Thoracic aorta (tissue), 2 donors: Measurements from ENCODE around the gene APH1A. TPM values are rescaled to one million over a fixed set of nuclear protein-coding genes. Genes with fewer than 3 reads are reported as not detected.

Experiments
- ATAC-seq: fragments of 150-250 bp; one replicate; pipeline ENCODE4 v1.8.0; 2017; ENCODE audit warnings: low read depth; ENCODE audit not compliant: insufficient number of reproducible peaks, low FRiP score
- DNase-seq: peaks from one replicate; pipeline ENCODE4 v3.0.0-alpha.2; 2020; ENCODE audit warnings: low spot score
- H3K27ac ChIP-seq, 2 donors: fragments of 200-600 bp; sonication (generic); 1 replicate in 1 of 2; 2 replicates in 1 of 2; pipeline ENCODE4 v1.5.1; 2016; ENCODE audit warnings: mild to moderate bottlenecking in 2 of 2, moderate library complexity in 2 of 2
- H3K27me3 ChIP-seq: fragments of 200-600 bp; sonication (generic); replicated peaks from 2 replicates; pipeline ENCODE4 v1.6.0; 2016; ENCODE audit warnings: mild to moderate bottlenecking; ENCODE audit not compliant: insufficient read depth
- H3K36me3 ChIP-seq: fragments of 200-600 bp; sonication (generic); one replicate; pipeline ENCODE4 v1.5.1; 2016
- H3K4me1 ChIP-seq, 2 donors: fragments of 200-600 bp; sonication (generic); 1 replicate in 1 of 2; 2 replicates in 1 of 2; pipeline versions ENCODE4 v1.5.1 to v1.6.0; 2016; ENCODE audit warnings: low read depth in 2 of 2, mild to moderate bottlenecking in 1 of 2; ENCODE audit not compliant: control insufficient read depth in 1 of 2
- H3K4me3 ChIP-seq: fragments of 200-600 bp; sonication (generic); 2 replicates; pipeline ENCODE4 v1.5.1; 2016; ENCODE audit warnings: mild to moderate bottlenecking
- H3K9me3 ChIP-seq: fragments of 200-600 bp; sonication (generic); 2 replicates; pipeline ENCODE4 v1.5.1; 2016
- CTCF ChIP-seq: fragments of 200-600 bp; sonication (generic); IDR thresholded peaks from one replicate; pipeline ENCODE4 v1.5.1; 2019; ENCODE audit warnings: antibody characterized with exemption
- total RNA-seq, 2 donors: library from RNA; depleted of rRNA; stranded (reverse); fragments of >200 nt; gene quantifications; one replicate each; pipeline versions ENCODE4 v1.1.0 to v1.2.3, GENCODE V29; 2016

Gene APH1A
- total RNA-seq, 2 donors from 2014 or later = 77.5 to 84.5 TPM

GRCh38 chr1:150280138-150280707 is 11.4 kb upstream of the APH1A start:
- H3K27me3 ChIP-seq = no peaks in the 10 kb centered on the region
- TF ChIP-seq CTCF = no peak
- DNase-seq (no peak), ATAC-seq (no peak)
- H3K9me3 ChIP-seq = no peaks in the 10 kb centered on the region
- H3K36me3 ChIP-seq = no peaks in the 10 kb centered on the region
- H3K4me3 ChIP-seq = no peak overlapping the region
- peak overlapping the region; percentile 96 to 97 for H3K27ac ChIP-seq
- peaks cover 10 to 22% of the 10 kb centered on the region in 2 donors for H3K4me1 ChIP-seq

- DNase-seq (no peak), ATAC-seq (peak; percentile 31)
- H3K27me3 ChIP-seq = no peaks in the 10 kb centered on the region
- TF ChIP-seq CTCF = no peak
- H3K4me3 ChIP-seq = peak overlapping the region; percentile 65
- H3K4me1 ChIP-seq = peaks cover 17 to 30% of the 10 kb centered on the region in 2 donors
- H3K27ac ChIP-seq = peak overlapping the region; percentile 70 to 76
- no peaks in the 10 kb centered on the region for H3K36me3 ChIP-seq
- H3K9me3 ChIP-seq = no peaks in the 10 kb centered on the region
Observed at GRCh38 chr1:150273311-150273710, 4.5 kb upstream of the APH1A start.

GRCh38 chr1:150271291-150271959 is 2.6 kb upstream of the APH1A start:
- no peak overlapping the region for H3K4me3 ChIP-seq
- peaks cover 8% of the 10 kb centered on the region for H3K36me3 ChIP-seq
- peaks cover 24 to 44% of the 10 kb centered on the region in 2 donors for H3K4me1 ChIP-seq
- TF ChIP-seq CTCF = no peak
- DNase-seq = no peak
- H3K27ac ChIP-seq = peak overlapping the region; percentile 70 to 76
- no peaks in the 10 kb centered on the region for H3K27me3 ChIP-seq
- ATAC-seq = no peak
- no peaks in the 10 kb centered on the region for H3K9me3 ChIP-seq

GRCh38 chr1:150269451-150269850 is 635 bp upstream of the APH1A start:
- ATAC-seq (no peak), DNase-seq (no peak)
- Histone ChIP-seq H3K27me3 (no peaks in the 10 kb centered on the region), H3K36me3 (peaks cover 22% of the 10 kb centered on the region), H3K27ac (peak overlapping the region; percentile 67 to 91), H3K9me3 (no peaks in the 10 kb centered on the region), H3K4me1 (peaks cover 24 to 44% of the 10 kb centered on the region in 2 donors), H3K4me3 (peak overlapping the region; percentile 89)
- no peak for TF ChIP-seq CTCF

GRCh38 chr1:150268340-150268704 is 494 bp downstream of the APH1A start:
- ATAC-seq = no peak
- Histone ChIP-seq H3K4me1 (peaks cover 16 to 36% of the 10 kb centered on the region in 2 donors), H3K4me3 (peak overlapping the region; percentile 89), H3K27me3 (no peaks in the 10 kb centered on the region), H3K36me3 (peaks cover 26% of the 10 kb centered on the region), H3K9me3 (no peaks in the 10 kb centered on the region), H3K27ac (peak overlapping the region; percentile 85 to 91)
- DNase-seq = no peak
- TF ChIP-seq CTCF = no peak
